Retina (tissue), 1 donor: Measurements from ENCODE around the gene RPL13.

Experiments
- DNase-seq: peaks from one replicate; pipeline ENCODE4 v3.0.0-alpha.2; 2016

Gene RPL13

GRCh38 chr16:89545831-89546574, 14.5 kb upstream of the RPL13 start:
- DNase-seq, result no peak

- no peak for DNase-seq
These were observed 13.7 kb upstream of the RPL13 start for GRCh38 chr16:89546781-89547180.

DNA sequence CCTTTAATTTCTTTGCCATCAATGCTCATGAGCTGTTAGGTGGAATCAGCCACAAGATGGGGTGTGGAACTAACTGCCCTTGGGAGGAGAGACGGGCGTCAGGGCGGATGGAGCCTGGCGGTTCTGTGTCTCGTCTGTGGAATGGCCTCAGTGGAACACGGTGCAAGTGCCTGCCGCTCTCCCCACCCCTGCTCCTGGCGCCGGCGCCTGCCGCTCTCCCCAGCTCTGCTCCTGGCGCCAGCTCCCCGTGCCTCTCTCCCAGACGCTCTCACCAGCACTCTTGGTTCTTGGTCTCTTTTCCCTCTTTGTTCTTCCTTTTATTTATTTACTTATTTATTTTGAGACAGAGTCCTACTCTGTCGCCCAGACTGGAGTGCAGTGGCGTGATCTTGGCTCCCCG, 13.2 kb upstream of the RPL13 start:
- DNase-seq, result no peak

- no peak for DNase-seq
These were observed 12.6 kb upstream of the RPL13 start for GRCh38 chr16:89547860-89548259.

GRCh38 chr16:89548344-89549006, 12.0 kb upstream of the RPL13 start:
- no peak for DNase-seq

DNA sequence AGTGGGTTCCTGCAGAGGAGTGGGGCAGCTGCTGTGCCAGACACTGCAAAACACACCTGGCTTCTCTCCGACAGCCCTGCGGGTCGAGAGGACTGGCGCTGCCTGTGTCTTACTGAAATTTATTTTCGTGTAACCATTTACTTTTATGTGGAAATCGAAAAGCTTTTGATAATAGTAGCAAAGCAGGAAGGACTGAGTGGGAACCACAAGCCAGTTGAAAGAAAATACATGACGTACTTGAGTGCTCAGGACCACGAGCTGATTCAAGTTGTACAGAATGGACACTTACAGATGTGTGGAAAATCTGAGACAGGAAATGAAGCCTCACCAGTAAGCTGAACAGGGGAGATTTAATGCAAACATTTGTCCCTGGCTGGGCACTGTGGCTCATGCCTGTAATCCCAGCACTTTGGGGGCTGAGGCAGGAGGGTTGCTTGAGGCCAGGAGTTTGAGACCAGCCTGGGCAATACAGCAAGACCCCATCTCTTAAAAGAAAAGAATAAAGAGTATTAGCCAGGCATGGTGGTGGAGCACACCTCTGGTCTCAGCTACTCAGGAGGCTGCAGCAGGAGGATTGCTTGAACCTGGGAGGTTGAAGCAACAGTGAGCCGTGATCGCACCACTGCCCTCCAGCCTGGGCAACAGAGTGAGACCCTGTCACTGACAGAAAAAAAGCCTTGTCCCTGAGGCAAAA, 11.3 kb upstream of the RPL13 start:
- no peak for DNase-seq

DNA sequence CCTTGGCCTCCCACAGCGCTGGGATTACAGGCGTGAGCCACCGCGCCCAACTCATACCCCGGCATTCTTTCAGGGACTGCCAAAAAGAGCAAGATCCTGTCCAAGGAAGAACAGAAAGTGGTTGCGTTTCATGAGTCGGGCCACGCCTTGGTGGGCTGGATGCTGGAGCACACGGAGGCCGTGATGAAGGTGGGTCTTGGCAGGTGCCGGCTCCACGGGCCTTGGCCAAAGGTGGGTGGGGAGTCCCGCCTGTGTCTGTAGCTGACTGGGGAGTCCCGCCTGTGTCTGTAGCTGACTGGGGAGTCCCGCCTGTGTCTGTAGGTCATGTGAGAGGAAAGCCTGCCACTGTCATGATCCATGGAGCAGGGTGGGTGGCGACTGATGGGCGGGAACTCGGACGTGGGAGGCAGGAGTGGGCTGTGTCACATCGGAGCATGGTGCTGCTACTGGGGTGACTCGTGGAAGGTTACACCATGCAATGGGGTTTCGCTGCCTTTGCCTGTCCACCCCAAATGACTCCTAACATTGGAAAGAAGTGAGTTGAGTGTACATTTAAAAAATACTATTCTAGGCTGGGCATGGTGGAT, 10.0 kb upstream of the RPL13 start:
- DNase-seq, result no peak

DNA sequence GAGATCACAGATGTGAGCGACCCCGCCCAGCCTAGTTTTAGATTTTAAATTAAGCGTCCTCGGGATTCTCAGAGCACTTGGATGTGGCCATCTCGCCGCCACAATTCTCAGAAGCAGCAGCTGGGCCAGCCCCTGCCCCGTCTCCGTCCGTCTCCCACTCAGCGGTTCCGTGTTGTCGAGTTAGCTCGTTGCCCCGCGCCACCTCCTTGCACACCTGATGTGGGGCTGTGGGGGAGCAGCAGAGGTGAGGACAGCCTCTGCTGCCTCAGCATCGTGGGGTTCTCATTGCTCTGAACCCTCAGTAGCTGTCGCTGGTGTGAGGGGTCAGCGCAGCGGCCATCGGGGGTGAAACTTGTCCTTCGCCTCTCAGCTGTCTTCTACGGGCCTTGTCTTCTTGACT, 8.2 kb upstream of the RPL13 start:
- no peak for DNase-seq

- DNase-seq, result no peak
These were observed 7.6 kb upstream of the RPL13 start for GRCh38 chr16:89552913-89553312.

DNA sequence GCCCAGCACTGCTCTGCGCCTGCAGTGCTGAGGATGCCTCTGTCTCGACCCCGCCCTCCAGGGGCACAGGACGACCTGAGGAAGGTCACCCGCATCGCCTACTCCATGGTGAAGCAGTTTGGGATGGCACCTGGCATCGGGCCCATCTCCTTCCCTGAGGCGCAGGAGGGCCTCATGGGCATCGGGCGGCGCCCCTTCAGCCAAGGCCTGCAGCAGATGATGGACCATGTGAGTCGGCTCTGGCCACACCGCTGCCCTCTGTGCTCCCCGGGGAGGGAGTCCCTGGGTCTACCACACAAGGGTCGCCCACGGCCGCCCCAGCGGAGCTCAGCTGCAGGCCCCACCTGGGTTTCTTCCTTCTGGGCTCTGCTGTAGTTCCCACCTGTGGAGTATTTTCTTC, 6.7 kb upstream of the RPL13 start:
- no peak for DNase-seq

DNA sequence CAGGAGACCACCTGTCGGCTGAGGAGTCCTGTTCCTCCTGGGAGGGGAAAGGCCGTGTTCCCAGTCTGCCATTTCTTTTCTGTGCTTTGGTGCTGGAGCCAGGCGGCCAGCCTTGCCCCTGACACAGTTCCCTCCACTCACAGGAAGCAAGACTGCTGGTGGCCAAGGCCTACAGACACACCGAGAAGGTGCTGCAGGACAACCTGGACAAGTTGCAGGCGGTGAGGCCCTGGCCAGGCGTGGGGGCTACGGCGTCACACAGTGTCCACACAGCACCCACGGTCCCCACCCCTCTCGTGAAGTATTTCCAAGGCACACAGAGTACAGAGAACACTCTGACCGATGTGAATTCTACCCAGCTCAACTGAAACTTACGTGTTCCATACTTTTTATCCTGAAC, 6.1 kb upstream of the RPL13 start:
- no peak for DNase-seq

DNA sequence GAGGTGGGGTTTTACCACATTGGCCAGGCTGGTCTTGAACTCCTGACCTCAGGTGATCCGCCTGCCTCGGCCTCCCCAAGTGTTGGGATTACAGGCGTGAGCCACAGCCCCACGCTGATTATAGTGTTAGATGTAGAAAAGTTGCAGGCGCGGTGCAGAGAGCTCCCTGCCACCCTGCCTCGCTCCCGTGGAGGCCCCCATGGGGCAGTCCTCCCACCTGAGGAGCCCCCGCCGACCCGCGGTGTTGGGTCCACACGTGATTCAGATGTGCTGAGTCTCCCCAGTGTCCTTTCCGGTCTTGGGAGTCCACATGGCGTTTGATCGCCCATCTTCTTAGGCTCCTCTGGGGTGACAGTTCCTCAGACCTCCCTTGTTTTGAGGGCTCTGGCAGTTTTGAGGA, 5.2 kb upstream of the RPL13 start:
- no peak for DNase-seq

DNA sequence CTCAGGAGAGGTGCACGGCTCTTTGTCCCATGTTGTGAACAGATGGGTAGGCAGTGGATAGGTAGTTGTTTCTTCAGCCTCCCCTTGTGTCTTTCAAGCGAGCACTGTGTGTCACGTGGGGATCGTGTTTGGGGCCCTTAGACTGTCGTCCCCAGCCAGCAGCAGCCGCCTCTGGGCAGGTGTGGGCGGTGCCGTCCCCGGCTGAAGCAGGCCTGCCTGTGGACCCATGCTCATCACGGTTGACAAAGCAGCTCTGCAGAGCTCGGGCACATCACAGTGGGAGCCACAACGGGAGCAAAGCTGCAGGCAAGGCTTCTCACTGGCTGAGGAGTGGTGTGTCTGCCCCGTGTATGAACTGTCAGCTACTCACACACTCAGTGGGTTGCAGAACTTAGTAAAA, 4.7 kb upstream of the RPL13 start:
- DNase-seq, result no peak

GRCh38 chr16:89556750-89557689, 3.5 kb upstream of the RPL13 start:
- peak; percentile 77 for DNase-seq

GRCh38 chr16:89557690-89558490, 2.6 kb upstream of the RPL13 start:
- no peak for DNase-seq

GRCh38 chr16:89561142-89561883, 831 bp downstream of the RPL13 start:
- DNase-seq, result no peak

DNA sequence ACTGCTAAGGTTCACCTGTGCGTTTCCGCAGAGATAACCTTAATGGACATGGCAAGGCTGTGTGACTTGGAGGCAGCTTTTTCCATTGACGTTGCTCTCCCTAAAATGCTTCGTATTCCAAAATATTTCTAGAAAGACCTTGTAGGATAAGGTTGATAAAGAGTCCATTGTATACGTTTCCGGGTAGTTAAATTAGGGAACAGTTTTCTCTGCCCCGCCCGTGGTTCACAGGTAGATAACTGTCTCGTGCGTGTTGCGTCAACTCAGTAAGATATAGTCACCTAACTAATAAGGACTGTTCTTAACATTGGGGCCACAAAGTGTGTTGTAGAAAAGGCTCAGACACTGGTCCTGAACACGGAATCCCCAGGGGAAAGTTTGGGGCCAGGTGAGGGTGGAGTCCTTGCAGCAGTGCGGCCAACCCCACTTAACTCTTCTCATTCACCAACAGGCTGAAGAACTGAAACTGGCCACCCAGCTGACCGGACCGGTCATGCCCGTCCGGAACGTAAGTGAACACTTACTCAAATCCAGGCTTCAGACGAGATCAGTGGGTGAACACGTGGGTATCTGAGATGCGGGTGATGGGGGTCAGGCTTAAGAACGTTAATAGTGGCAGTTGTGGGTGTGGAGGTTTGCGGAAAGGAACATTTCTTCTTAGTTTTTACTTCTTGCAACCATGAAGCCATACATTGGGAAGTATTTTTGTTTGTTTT, 1.6 kb downstream of the RPL13 start:
- DNase-seq, result no peak

DNA sequence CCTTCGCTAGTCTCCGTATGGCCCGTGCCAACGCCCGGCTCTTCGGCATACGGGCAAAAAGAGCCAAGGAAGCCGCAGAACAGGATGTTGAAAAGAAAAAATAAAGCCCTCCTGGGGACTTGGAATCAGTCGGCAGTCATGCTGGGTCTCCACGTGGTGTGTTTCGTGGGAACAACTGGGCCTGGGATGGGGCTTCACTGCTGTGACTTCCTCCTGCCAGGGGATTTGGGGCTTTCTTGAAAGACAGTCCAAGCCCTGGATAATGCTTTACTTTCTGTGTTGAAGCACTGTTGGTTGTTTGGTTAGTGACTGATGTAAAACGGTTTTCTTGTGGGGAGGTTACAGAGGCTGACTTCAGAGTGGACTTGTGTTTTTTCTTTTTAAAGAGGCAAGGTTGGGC, 2.5 kb downstream of the RPL13 start:
- no peak for DNase-seq

DNA sequence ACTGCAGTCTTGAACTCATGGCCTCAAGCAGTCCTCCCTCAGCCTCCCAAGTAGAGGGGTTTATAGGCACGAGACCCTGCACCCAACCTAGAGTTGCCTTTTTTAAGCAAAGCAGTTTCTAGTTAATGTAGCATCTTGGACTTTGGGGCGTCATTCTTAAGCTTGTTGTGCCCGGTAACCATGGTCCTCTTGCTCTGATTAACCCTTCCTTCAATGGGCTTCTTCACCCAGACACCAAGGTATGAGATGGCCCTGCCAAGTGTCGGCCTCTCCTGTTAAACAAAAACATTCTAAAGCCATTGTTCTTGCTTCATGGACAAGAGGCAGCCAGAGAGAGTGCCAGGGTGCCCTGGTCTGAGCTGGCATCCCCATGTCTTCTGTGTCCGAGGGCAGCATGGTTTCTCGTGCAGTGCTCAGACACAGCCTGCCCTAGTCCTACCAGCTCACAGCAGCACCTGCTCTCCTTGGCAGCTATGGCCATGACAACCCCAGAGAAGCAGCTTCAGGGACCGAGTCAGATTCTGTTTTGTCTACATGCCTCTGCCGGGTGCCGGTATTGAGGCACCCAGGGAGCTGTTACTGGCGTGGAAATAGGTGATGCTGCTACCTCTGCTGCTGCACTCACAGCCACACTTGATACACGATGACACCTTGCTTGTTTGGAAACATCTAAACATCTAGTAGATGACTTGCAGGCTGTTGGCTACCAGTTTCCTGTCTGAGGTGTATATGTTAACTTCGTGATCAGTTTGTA, 3.3 kb downstream of the RPL13 start:
- no peak for DNase-seq
